Ureter (tissue), 1 donor: ENCODE data around the gene PHTF1. TPM values are rescaled to one million over a fixed set of nuclear protein-coding genes. Genes with fewer than 3 reads are reported as not detected.

Experiments used
- DNase-seq: peaks from one replicate; pipeline ENCODE4 v3.0.0-alpha.2; 2020; ENCODE audit warnings: low spot score
- total RNA-seq: library from RNA; stranded (reverse); gene quantifications from one replicate; pipeline ENCODE4 v1.2.4, GENCODE V29; 2023
- donor health status: DM: yes; HTN: yes; CAD: no.

Gene PHTF1
- 11.0 TPM for total RNA-seq

DNA sequence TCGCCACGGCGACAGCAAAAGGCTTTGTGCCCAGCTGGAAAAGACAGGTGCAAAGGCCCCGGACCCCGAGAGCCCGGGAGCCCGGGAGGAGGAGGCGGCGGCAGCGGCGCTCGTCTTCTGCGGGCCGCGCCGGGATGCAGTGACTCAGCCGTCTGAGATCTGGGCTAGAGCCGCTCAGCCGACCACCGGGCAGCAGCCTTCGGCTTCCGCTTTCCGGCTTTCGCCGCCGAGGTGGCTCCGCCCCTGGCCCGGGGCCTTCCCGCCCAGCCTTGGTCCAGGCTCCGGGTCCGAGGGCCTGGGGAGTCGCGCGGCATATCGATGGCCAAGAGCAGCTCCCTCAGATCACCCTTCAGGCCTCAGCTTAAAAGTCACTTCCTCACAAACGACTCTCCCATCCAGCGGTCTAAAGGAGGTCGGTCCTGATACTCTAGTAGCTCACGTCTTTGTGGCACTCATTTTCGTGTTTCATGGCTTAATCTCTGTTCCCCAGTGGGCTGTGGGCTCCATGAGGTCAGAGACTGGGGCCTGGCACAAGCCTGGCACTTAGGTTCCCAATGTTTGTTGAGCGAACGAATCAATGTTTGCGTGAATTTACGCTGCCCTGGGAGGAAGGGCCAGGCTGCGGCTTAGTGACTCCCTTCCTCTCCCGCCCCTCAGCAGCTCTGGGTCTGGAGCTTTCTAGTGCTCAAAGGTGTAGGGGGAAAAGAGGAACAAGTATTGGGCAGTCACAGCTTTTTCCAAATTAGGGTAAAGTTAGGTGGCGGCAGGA, at the start of gene PHTF1:
PHTF1 (minus strand) TSS at position 154 of the 769 bp plus-strand sequence. CDS start 783 bp downstream, outside the sequence.
- DNase-seq: peak; percentile 60

- no peak for DNase-seq
Measured at GRCh38 chr1:113808450-113809195, 49.3 kb upstream of the PHTF1 start.

- DNase-seq: no peak
Measured at GRCh38 chr1:113805639-113806038, 46.4 kb upstream of the PHTF1 start.

DNA sequence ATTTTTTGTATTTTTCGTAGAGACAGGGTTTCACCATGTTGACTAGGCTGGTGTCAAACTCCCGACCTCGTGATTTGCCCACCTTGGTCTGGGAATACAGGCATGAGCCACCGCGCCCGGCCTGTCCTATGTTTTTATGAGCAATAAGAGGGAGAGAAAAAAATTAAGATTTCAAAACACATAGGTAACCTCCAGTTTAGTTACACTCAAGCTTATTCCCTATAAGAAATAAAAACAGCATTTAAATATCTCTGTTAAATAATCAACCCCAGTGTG, 45.9 kb upstream of the PHTF1 start:
- DNase-seq: no peak

DNA sequence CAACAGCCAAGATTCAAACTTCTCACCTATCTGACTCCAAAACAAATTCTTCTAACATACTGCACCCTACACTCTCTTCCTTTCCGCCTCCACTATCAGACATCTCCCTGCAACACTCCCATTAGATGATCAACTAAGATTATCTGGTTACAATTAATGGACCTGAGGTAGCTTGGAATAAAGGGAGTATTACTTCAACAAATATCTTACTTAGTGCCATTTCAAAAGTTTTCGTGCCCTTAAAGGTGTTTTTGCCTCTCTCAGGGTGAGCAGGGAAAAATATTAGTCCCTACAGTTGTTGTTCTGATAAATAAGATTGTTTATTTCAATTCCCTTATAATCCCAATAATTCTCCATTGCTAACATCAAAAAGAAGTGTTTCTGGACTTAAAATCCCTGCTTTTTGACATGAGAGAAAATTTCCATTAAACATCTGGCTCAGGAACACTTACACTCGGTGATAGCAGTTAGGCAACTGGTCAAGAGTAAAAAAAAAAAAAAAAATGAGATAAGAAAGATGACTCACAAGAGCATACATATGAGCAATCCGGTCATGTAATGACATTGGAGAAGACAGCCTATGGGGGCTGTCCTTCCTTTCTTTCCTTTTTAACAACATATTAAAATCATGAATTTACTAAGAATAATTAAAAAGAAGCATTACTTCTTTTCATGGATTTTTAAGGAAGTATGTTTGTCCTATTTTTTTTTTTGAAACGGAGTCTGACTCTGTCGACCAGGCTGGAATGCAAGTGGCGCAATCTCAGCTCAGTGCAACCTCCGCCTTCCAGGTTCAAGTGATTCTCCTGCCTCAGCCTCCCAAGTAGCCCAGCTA, 45.4 kb upstream of the PHTF1 start:
- DNase-seq: no peak

- no peak for DNase-seq
Measured at GRCh38 chr1:113802367-113803007, 43.2 kb upstream of the PHTF1 start.

- no peak for DNase-seq
Measured at GRCh38 chr1:113800487-113800886, 41.2 kb upstream of the PHTF1 start.

- no peak for DNase-seq
Measured at GRCh38 chr1:113797472-113797871, 38.2 kb upstream of the PHTF1 start.

DNA sequence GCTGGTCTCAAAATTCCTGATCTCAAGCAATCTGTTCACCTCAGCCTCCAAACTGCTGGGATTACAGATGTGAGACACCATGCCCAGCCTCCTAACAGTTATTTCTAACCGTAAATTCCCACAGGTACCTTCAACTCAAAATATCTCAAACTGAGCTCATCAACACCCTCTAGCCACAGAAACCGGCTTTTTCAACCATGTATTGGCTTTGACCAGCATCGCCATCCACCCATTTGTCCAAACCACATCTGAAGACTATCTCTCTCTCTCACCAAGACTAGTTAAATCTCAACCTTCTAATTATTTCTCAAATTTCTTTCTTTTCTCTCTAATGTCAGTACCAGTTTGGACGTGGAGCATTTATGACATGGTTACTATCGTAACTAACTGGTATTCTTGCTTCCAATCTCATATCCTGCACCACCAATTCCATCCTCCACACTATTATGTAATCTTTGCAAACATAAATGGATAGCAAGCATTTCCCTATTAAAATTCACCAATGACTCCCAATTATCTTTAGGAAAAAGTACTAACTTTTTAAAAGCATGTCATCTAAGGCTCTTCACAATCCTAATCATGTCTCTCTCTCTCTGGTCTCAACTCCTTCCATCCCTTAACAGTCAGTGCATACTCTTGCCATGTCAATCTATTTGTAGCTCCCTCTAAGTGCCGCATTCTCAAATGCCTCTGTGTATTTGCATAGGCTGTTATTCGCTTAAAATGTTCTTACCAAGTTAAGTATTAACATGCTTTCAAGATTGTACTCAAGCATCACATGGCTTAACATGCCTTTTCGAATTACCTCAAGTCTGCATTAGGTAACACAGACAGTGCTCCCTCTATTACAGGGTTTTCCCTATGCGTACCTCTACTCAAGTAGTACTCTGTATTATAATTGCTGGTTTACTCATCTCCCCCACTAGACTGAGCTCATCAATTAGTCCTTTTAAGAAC, 34.9 kb upstream of the PHTF1 start:
- DNase-seq: no peak

GRCh38 chr1:113792986-113793385, 33.7 kb upstream of the PHTF1 start:
- DNase-seq: no peak

- no peak for DNase-seq
Measured at GRCh38 chr1:113792471-113792870, 33.2 kb upstream of the PHTF1 start.

- no peak for DNase-seq
Measured at GRCh38 chr1:113788802-113789201, 29.5 kb upstream of the PHTF1 start.

DNA sequence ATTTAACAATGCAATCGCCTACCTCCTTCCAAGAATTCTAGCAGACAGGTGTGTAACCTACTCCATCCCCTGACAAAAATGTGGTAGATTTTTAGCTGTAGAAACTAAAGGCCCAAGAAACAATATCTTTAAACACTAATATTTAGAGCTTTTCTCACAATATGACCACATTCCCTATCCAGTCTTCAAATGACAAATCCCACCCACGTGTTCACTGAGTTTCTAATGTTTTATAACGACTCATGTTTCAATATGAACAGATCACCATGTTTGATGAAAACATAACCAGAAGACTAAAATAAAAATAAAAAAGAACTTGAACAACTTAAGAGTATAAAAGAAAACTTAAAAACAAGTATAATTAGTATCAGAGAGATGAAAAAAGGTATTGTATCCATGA, 28.4 kb upstream of the PHTF1 start:
- no peak for DNase-seq

DNA sequence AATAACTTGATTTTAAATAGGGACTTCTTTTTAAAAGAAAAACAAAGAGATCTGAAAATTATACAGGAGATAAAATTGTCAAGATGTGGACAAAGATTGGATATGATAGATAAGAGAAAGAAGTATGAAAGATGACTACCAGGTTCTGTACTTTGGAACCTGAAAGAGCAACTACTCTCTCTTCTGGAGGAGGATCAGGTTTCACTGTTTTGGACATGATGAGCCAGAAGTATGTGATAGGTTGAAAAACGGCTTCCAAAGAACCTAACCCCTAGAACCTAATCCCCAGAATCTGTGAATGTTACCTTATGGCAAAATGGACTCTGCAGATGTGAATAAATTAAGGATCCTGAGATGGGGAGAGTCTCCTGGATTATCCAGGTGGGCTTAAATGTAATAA, 26.8 kb upstream of the PHTF1 start:
- DNase-seq: no peak

DNA sequence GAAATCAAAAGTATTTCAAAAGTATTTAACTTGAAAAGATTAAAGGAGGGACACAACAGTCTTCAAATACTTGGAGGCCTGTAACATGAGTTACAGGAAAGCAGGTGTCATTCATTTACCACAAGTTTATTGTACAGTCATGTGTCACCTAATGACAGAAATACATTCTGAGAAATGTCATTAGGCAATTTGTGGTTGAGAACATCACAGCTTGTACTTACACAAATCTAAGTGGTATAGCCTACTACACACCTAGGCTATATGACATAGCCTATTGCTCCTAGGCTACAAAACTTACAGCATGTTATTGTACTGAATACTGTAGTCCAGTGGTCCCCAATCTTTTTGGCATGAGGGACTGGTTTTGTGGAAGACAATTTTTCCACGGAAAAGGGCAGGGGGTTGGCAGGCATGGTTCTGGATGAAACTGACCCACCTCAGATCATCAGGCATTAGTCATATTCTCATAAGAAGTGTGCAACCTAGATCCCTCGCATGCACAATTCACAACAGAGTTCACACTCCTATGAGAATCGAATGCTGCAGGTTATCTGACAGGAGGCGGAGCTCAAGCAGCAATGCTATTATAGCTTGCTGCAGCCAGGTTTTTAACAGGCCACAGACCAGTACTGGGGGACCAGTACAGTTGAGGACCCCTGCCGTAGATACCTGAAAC, 25.0 kb upstream of the PHTF1 start:
- DNase-seq: no peak

- DNase-seq: peak; percentile 45
Measured at GRCh38 chr1:113783254-113784103, 24.2 kb upstream of the PHTF1 start.

GRCh38 chr1:113782406-113782805, 23.1 kb upstream of the PHTF1 start:
- DNase-seq: no peak

GRCh38 chr1:113780374-113781146, 21.3 kb upstream of the PHTF1 start:
- no peak for DNase-seq

GRCh38 chr1:113779542-113779941, 20.3 kb upstream of the PHTF1 start:
- no peak for DNase-seq
